T-helper 2 cell (primary cell): ENCODE data around the gene MIEF2.
A peak's percentile ranks its signal among the peaks of the same experiment; 100 is the strongest.
"Not testable (repeated sequence)": the region's sequence is repeated elsewhere in the genome, so short reads cannot be mapped to it uniquely, and the experiment has no call there.

Source experiments
- DNase-seq, 5 experiments: peaks; one replicate each; pipeline versions ENCODE4 v3.0.0 to v3.0.0-alpha.2; 2012 to 2022

The MIEF2 gene

DNA sequence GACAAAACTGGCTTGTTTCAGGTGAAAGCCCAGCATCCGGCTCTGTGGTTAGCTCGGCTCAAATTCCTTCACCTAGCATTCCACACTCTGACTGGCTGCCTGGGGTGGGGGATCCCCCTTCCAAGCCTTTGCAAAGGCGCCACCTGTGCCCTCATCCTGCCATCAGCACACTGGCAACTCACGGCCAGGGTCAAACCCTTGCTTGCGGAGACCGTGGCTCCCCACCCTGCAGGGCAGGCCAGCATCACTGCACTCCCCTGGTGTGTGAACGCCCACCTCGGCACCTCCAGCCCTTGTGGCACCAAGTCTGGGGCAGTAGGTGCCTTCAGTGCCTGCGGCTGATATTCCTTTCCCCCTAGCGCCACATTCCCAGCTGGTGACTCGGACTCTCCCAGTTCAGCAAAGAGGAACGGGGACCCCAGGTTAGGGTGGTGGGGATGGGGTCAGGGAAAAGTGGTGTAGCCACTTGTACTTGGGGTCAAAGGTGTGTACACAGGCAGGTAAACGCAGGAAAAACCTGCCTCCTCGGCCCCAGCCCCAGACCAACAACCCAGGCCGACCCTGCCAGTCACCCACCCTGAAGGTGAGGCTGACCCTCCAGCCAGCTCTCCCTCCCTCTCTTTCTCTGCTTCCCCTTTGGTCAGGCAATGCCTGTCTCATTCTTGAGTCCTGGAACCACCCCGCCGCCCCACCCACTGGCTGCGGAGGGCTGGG is 3.0 kb upstream of the MIEF2 start:
- peak in 2 of 5 experiments; percentile 21 to 45 for DNase-seq

- DNase-seq: peak in 2 of 5 experiments; percentile 39 to 43
Observed at GRCh38 chr17:18257982-18258355, 2.5 kb upstream of the MIEF2 start.

DNA sequence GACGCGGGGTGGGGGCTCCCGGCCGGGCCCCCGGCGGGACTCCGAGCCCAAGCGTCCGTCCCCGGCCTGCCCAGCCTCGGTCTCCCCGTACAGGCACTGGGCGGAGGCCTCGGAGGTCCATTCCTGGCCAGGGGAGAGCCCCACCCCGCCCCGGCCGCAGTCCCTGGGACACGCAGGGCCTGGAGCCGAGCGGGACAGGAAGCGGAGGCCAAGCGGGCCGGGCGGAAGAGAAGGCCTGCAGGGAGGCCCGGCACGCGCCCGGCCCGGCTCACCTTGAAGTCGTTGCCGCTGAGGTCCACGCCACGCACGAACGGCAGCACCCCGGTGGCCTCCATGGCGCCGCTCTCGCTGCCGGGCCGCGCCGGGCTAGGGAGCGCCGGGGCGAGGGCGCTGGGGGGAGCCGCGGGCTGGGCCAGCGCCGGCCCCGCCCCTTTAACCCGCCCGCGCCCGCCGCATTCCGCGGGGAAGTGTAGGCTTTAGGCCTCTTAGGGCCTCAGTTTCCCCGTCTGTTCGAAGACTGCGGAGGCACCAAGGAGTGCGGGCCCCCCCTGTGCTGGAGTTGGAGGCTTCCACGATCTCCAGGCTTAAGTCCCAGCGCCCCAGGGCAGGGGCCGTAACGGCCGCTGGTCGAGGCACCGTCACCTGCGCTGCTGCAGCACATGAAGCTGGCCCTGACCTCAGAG is 2.0 kb upstream of the MIEF2 start, which contains the start of gene FLII:
Gene FLII (minus strand): TSS at position 383 of the 683 bp plus-strand sequence. CDS start 48 bp downstream, at position 335.
- peak in 4 of 5 experiments; percentile 37 to 65 (median 46) for DNase-seq

- no peak for DNase-seq
Observed at GRCh38 chr17:18259621-18260331, 686 bp upstream of the MIEF2 start.

DNA sequence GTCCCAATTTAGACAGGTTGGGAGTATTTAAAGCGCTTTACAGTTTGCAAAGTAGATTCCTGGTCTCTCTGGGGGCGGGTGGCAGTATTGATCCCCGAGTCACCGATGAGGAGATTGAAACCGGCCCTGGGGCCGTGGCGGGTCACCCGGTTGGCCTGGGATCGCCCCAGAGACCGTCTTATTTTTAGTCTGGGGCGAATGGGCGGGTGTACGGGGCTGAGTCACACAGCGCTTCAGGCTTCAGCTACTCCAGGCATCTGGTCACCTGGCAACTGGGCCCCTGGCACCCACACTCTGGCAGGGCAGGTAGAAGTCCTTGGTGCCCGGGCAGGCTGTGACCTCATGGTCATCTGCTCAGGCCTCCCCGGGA is 669 bp downstream of the MIEF2 start:
- DNase-seq: peak in 1 of 5 experiments; percentile 27

DNA sequence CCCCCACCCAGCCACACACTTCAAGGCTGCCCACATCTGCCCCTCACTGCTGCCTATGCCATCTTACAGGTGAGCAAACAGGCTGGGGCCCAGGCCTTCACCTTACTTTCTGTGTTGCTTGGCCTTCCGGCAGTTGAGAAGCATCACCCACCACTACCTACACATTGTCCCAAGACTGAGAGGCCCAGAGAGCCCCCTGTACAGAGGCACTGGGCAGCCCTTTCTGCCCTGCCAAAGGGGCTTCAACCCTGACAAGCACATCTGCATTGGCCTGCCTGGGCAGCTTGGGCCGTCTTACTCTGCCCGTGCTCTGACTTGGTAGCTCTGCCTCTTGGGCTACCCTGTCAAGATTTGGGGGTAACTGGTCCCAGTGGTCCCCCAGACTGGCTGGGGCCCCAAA is 1.2 kb downstream of the MIEF2 start:
- DNase-seq: no peak

- no peak for DNase-seq
Observed at GRCh38 chr17:18262111-18262510, 1.6 kb downstream of the MIEF2 start.

DNA sequence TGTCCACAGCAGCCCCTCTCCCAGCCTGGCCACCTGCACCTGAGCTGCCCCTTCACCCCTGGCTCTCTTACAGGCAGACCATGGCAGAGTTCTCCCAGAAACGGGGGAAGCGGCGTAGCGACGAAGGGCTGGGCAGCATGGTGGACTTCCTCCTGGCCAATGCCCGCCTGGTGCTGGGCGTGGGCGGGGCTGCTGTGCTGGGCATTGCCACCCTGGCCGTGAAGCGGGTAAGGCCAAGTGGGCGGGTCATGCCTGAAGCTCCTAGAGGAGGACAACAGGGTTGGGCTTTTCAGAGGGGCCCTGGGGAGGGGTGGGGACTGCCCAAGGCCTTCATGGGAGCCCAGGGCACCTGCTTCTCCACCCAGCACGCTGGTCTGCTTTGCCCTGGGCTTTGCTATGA is 2.2 kb downstream of the MIEF2 start:
- DNase-seq: no peak

DNA sequence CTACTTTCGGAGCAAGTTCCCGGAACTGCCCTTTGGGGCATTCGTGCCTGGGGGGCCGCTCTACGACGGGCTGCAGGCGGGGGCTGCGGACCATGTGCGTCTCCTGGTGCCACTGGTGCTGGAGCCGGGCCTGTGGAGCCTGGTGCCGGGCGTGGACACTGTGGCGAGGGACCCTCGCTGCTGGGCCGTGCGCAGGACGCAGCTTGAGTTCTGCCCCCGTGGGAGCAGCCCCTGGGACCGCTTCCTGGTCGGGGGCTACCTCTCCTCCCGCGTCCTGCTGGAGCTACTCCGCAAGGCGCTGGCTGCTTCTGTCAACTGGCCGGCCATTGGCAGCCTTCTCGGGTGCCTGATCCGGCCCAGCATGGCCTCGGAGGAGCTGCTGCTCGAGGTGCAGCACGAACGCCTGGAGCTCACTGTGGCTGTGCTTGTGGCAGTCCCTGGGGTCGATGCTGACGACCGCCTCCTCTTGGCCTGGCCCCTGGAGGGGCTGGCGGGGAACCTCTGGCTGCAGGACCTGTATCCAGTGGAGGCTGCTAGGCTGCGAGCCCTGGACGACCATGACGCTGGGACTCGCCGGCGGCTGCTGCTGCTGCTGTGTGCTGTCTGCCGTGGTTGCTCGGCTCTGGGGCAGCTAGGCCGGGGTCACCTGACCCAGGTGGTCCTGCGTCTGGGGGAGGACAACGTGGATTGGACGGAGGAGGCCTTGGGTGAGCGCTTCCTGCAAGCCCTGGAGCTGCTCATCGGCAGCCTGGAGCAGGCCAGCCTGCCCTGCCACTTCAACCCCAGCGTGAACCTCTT is 3.6 kb downstream of the MIEF2 start:
- no peak for DNase-seq

- DNase-seq: no peak
Observed at GRCh38 chr17:18267366-18267765, 6.9 kb downstream of the MIEF2 start.

DNA sequence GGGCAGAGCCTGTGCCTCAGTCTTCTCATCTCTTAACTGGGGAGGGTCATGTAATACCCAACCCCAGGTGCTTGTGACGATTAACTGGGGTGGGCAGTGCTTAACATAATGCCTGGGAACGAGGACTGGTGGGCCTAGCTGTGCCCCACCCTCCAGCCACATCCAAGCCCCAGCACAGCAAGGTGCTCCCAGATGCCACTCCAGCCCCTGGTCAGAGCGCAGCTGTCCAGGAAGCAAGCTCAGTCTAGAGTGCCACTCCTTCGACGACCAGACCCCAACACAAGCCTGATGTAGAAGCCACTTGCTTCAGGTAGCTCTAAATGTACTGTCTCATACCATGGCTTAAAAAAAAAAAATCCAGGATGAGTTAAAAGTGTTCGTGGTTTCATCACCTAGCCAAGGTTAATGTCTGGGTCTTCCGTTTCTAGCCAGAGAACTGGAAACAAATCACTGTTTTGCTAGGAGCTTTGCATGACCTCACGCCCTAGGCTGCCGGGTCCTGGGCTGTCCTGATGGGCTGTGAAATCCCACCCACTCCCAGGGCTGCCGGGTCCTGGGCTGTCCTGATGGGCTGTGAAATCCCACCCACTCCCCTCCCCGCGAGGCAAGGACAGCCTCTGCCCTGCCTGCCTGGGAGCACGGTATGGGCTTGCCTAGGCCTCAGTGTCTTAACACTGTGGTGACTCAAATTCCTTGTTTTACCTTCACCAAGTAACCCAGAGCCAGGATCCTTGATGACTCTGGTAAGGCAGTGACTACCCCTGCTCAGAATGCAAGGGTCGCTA is 7.7 kb downstream of the MIEF2 start:
- no peak for DNase-seq

DNA sequence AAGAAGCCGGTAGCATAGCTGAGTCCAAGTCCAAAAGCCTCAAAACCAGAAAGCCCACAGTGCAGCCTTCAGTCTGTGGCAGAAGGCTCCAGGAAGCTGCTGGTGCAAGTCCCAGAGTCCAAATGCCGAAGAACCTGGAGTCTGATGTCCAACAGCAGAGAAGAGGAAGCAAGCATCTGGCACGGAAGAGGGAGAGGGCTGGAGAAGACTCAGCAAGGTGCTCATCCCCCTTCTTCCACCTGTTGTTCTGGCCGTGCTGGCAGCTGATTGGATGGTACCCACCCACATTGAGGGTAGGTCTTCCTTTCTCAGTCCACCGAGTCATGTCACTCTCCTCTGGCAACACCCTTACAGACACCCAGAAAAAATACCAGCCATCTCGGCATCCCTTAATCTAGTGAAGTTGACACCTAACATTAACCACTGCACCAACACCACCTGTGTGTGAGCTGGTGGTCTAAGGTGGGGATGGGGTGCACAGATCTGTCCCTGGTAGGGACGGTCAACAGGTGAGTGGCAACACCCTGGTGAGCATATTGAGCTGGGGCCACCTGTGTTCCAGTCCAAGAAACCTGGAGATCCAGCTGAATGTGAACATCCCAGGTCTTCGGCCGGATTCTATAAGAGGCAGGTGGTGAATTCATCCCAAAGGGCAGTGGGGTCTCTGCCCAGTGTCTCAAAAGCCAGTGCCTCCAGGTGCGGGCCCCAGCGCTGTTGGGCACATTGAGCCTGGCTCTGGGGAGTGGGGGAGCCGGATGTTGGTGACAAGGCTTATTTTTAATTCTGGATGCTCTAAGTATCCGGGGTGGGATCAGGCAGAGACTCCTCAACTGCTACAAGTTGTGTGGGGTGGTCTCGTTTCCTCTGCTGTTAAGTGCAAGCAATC is 9.8 kb downstream of the MIEF2 start:
- DNase-seq: no peak

GRCh38 chr17:18277076-18277475 is 16.6 kb downstream of the MIEF2 start:
- DNase-seq: no peak

GRCh38 chr17:18278867-18279266 is 18.4 kb downstream of the MIEF2 start:
- DNase-seq: no peak

DNA sequence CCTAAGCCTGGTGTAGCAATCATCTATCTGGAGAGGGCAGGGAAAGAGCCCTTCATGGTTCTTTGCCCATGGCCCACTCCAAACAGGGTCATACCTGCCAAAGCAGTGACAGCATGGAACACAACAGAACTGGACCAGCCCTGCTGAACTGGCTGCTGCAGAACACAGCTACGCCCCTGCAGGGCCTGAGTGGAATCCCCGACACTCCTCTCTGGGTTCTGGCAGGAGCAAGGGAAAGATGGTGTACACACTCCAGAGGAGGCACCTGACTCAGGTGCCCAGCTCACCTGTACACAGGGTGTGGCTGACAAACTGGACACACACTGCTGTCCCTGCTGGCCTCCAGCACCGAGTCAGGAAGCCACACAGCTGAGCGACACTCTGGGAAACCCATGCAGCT is 19.8 kb downstream of the MIEF2 start:
- no peak for DNase-seq

- no peak for DNase-seq
Observed at GRCh38 chr17:18280766-18281371, 20.4 kb downstream of the MIEF2 start.

- no peak for DNase-seq
Observed at GRCh38 chr17:18281788-18282187, 21.3 kb downstream of the MIEF2 start.

DNA sequence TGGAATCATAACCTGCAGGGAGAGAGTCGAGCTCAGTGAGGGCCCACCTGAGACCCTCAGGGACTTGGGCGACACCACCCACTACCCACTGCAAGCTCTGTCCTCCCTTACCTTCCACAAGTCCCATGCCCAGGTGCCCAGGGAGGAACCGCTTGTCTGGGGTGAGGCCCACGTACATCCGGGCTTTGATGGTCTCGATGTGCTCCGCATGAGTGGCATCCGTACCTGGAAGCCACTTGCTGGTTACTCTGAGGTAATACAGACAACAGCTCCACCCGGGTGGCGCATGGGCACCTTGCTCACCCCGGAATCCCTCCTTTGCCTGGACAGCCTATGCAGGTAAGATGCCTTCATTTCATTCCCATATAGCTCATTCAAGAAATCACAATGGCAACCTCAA is 24.8 kb downstream of the MIEF2 start:
- DNase-seq: no peak

DNA sequence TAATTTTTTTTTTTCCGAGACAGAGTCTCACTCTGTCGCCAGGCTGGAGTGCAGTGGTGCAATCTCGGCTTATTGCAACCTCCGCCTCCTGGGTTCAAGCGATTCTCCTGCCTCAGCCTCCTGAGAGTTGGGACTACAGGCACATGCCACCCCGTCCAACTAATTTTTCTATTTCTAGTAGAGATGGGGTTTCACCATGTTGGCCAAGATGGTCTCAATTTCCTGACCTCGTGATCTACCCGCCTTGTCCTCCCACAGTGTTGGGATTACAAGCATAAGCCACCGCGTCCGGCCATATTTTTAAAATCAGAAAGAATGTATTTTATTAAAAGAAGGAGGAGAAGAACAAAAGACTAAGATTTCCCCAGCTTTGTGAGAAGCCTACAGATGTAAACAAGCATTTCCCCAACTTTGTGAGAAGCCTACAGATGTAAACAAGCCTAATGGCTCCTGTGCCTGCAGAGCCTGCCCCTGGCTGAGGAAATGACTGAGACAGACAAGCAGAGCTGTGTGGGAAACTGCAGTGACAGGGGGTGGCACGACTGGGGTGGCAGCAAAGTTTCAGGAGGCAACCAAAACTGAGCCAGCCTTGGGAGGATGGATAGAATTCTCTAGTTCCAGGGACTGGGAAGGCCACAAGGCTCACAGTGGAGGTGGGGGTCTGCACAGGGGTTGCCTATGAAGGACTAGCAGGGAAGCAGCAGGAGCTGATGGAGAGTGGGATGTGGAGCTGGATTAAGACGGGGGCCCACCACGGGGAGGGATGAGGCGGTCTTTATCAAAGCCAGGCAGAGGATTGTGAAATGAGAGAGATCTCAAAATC is 31.5 kb downstream of the MIEF2 start:
- no peak for DNase-seq

DNA sequence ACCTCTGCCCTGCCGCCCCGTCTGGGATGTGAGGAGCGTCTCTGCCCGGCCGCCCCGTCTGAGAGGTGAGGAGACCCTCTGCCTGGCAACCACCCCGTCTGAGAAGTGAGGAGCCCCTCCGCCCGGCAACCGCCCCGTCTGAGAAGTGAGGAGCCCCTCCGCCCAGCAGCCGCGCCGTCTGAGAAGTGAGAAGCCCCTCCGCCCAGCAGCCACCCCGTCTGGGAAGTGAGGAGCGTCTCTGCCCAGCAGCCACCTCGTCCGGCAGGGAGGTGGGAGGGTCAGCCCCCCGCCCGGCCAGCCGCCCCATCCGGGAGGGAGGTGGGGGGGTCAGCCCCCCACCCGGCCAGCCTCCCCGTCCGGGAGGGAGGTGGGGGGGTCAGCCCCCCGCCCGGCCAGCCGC is 37.6 kb downstream of the MIEF2 start:
- DNase-seq: not testable (repeated sequence)
